Stomach (tissue), 4 donors: Measurements from ENCODE around the gene DGCR2.

ENCODE experiments used
- POLR2A ChIP-seq, 4 donors: fragments of 450-650 bp; IDR thresholded peaks; one replicate each; pipeline ENCODE4 v1.6.1; 2016; ENCODE audit warnings: antibody characterized with exemption in 4 of 4, control low read depth in 2 of 4, mild to moderate bottlenecking in 1 of 4, moderate library complexity in 1 of 4
- TF ChIP-seq, protein P1 (sequence below), 7 experiments: fragments of 450-650 bp in 4 of 7; fragments of 200-600 bp in 3 of 7; sonication (generic) in 3 of 7; IDR thresholded peaks; one replicate each; pipeline ENCODE4 v1.5.1; 2016 to 2019; ENCODE audit warnings: antibody characterized with exemption in 7 of 7, control low read depth in 2 of 7, mild to moderate bottlenecking in 1 of 7

DNA sequence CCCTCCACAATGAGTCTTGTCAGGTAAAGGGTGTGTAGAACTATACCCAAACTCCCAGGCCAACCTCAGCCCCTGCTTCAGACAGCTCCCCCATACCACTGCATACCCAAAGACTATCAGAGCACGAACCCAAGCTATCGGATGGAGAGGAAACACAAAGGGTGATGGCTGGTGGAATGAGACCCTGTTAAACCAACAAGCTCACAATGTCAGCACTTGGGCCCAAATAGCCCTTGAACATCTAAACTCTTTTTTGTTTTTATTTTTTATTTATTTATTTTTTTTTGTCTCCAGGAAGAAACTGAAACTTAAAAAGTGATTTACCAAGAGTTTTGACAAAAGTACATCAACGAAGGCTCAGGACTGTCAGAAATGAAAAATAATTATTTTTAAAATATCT lies 10.6 kb downstream of the DGCR2 start:
- TF ChIP-seq, protein P1, sequence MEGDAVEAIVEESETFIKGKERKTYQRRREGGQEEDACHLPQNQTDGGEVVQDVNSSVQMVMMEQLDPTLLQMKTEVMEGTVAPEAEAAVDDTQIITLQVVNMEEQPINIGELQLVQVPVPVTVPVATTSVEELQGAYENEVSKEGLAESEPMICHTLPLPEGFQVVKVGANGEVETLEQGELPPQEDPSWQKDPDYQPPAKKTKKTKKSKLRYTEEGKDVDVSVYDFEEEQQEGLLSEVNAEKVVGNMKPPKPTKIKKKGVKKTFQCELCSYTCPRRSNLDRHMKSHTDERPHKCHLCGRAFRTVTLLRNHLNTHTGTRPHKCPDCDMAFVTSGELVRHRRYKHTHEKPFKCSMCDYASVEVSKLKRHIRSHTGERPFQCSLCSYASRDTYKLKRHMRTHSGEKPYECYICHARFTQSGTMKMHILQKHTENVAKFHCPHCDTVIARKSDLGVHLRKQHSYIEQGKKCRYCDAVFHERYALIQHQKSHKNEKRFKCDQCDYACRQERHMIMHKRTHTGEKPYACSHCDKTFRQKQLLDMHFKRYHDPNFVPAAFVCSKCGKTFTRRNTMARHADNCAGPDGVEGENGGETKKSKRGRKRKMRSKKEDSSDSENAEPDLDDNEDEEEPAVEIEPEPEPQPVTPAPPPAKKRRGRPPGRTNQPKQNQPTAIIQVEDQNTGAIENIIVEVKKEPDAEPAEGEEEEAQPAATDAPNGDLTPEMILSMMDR (IDR thresholded peaks at IDR 0.05): no peak
- no peak for TF ChIP-seq POLR2A (IDR thresholded peaks at IDR 0.05)
